Karpas-422 (cell line): ENCODE data around the gene MAPK4. TPM values are rescaled to one million over a fixed set of nuclear protein-coding genes. Genes with fewer than 3 reads are reported as not detected.

Experiments used
- DNase-seq: peaks from one replicate; pipeline ENCODE4 v3.0.0-alpha.2; 2015
- H2AFZ ChIP-seq: fragments of 200-600 bp; sonication (generic); 2 replicates; pipeline ENCODE4 v1.6.1; 2014; ENCODE audit warnings: antibody characterized with exemption, low read length, mixed read lengths
- H3K27ac ChIP-seq: fragments of 200-600 bp; sonication (generic); 2 replicates; pipeline ENCODE4 v1.5.1; 2014; ENCODE audit warnings: mild to moderate bottlenecking, low read length, moderate library complexity
- H3K27me3 ChIP-seq: fragments of 200-600 bp; sonication (generic); 2 replicates; pipeline ENCODE4 v1.6.1; 2014; ENCODE audit warnings: low read length, mixed read lengths
- H3K36me3 ChIP-seq: fragments of 200-600 bp; sonication (generic); 2 replicates; pipeline ENCODE4 v1.6.1; 2014; ENCODE audit warnings: low read length, mixed read lengths; ENCODE audit not compliant: insufficient read depth
- H3K4me1 ChIP-seq: fragments of 200-600 bp; sonication (generic); 2 replicates; pipeline ENCODE4 v1.6.1; 2014; ENCODE audit warnings: mild to moderate bottlenecking, low read length, mixed read lengths
- H3K4me2 ChIP-seq: fragments of 200-600 bp; sonication (generic); 2 replicates; pipeline ENCODE4 v1.6.1; 2014; ENCODE audit warnings: low read length, low read depth, mild to moderate bottlenecking; ENCODE audit not compliant: poor library complexity, severe bottlenecking
- H3K4me3 ChIP-seq: fragments of 200-600 bp; sonication (generic); 2 replicates; pipeline ENCODE4 v1.5.1; 2014; ENCODE audit warnings: mild to moderate bottlenecking, antibody characterized with exemption, low read length, mixed read lengths
- H3K79me2 ChIP-seq: fragments of 200-600 bp; sonication (generic); 2 replicates; pipeline ENCODE4 v1.6.1; 2014; ENCODE audit warnings: mild to moderate bottlenecking, low read length, mixed read lengths
- H3K9ac ChIP-seq: fragments of 200-600 bp; sonication (generic); 2 replicates; pipeline ENCODE4 v1.6.0; 2014; ENCODE audit warnings: low read length
- H3K9me2 ChIP-seq: fragments of 200-600 bp; sonication (generic), shearing (Covaris generic); replicated peaks from 2 replicates; pipeline ENCODE4 v1.6.0; 2014; ENCODE audit warnings: mild to moderate bottlenecking, low read length, moderate library complexity; ENCODE audit not compliant: insufficient read depth
- H3K9me3 ChIP-seq: fragments of 300-700, 200-600 bp; sonication (generic); 2 replicates; pipeline ENCODE4 v1.6.1; 2014; ENCODE audit warnings: low read length, mixed read lengths
- H4K20me1 ChIP-seq: fragments of 200-600 bp; sonication (generic); 2 replicates; pipeline ENCODE4 v1.6.1; 2014; ENCODE audit warnings: mild to moderate bottlenecking, antibody characterized with exemption, low read length, low read depth; ENCODE audit not compliant: insufficient read depth
- total RNA-seq: library from RNA; depleted of rRNA; stranded (reverse); fragments of >200 nt; shearing (Covaris generic); gene quantifications from 2 replicates; pipeline ENCODE4 v1.2.3, GENCODE V29; 2014; ENCODE audit warnings: low replicate concordance

MAPK4 gene
- total RNA-seq, 1 experiment from 2014 or later: not detected

DNA sequence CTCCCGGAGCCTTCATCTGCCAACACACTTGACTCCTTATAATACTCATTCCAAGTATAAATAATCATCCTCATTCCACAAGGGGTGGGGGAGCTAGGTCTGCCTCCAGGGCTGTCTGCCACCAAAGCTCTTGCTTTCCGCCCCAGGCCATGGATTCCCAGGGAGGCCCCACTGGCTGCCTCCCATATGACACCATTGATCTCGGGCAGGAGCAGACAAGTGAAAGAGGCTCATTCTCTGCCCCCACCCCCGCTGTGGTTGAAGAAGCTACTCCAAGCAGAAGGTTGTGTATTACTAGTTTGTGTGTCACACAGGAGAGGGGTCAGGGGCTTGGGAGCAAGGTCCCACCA is 160.4 kb downstream of the MAPK4 start:
- Histone ChIP-seq H3K4me3 (no peak overlapping the region), H3K4me2 (no peak overlapping the region)

GRCh38 chr18:50721006-50721405 is 161.1 kb downstream of the MAPK4 start:
- H3K79me2 ChIP-seq: no peaks in the 10 kb centered on the region
- no peak overlapping the region for H3K4me2 ChIP-seq
- no peaks in the 10 kb centered on the region for H3K9me2 ChIP-seq
- no peaks in the 10 kb centered on the region for H3K36me3 ChIP-seq
- no peaks in the 10 kb centered on the region for H3K9me3 ChIP-seq
- no peak overlapping the region for H3K4me3 ChIP-seq
- no peaks in the 10 kb centered on the region for H4K20me1 ChIP-seq
- H3K9ac ChIP-seq: no peak overlapping the region
- H3K4me1 ChIP-seq: no peaks in the 10 kb centered on the region
- H2AFZ ChIP-seq: no peak overlapping the region
- H3K27me3 ChIP-seq: no peaks in the 10 kb centered on the region
- no peak for DNase-seq
- H3K27ac ChIP-seq: no peak overlapping the region

More for the DNA sequence above, 160.4 kb downstream of the MAPK4 start:
- H3K36me3 ChIP-seq: no peaks in the 10 kb centered on the region
- H3K27ac ChIP-seq: no peak overlapping the region
- no peaks in the 10 kb centered on the region for H3K4me1 ChIP-seq
- DNase-seq: no peak
- H3K27me3 ChIP-seq: no peaks in the 10 kb centered on the region
- no peak overlapping the region for H3K9ac ChIP-seq
- no peaks in the 10 kb centered on the region for H4K20me1 ChIP-seq
- H3K79me2 ChIP-seq: no peaks in the 10 kb centered on the region
- H3K9me2 ChIP-seq: no peaks in the 10 kb centered on the region
- H3K9me3 ChIP-seq: no peaks in the 10 kb centered on the region
- no peak overlapping the region for H2AFZ ChIP-seq

GRCh38 chr18:50721451-50722120 is 161.7 kb downstream of the MAPK4 start:
- H2AFZ ChIP-seq: no peak overlapping the region
- no peaks in the 10 kb centered on the region for H3K4me1 ChIP-seq
- no peak for DNase-seq
- H3K9me3 ChIP-seq: no peaks in the 10 kb centered on the region
- H3K27ac ChIP-seq: no peak overlapping the region
- no peaks in the 10 kb centered on the region for H4K20me1 ChIP-seq
- no peaks in the 10 kb centered on the region for H3K36me3 ChIP-seq
- H3K4me3 ChIP-seq: no peak overlapping the region
- no peaks in the 10 kb centered on the region for H3K79me2 ChIP-seq
- H3K4me2 ChIP-seq: no peak overlapping the region
- no peaks in the 10 kb centered on the region for H3K27me3 ChIP-seq
- H3K9ac ChIP-seq: no peak overlapping the region
- no peaks in the 10 kb centered on the region for H3K9me2 ChIP-seq

DNA sequence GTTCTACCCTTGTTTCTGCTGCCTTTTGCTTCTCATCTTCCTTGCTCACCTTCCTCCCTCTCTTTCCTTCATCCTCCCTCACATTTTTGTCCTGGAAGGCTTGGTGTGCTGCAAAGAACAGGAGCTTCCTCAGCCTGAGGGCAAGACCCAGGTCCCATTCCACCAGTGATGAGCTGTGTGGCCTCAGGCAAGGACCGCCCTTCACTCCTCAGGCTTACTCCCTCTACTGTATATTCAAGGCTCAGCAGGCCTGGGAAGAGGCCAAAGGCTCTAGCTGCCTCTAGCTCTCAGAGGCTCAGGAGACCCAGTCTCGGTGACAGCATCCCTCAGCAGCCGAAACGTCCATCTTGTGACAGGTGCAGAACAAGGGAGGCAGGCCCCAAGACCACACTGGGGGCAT is 162.4 kb downstream of the MAPK4 start:
- H3K27me3 ChIP-seq: no peaks in the 10 kb centered on the region
- no peak overlapping the region for H3K27ac ChIP-seq
- no peak overlapping the region for H3K4me2 ChIP-seq
- peak; percentile 49 for DNase-seq
- no peaks in the 10 kb centered on the region for H3K36me3 ChIP-seq
- no peaks in the 10 kb centered on the region for H3K9me2 ChIP-seq
- no peaks in the 10 kb centered on the region for H3K79me2 ChIP-seq
- H3K9ac ChIP-seq: no peak overlapping the region
- no peaks in the 10 kb centered on the region for H3K9me3 ChIP-seq
- H4K20me1 ChIP-seq: no peaks in the 10 kb centered on the region
- no peak overlapping the region for H2AFZ ChIP-seq
- no peak overlapping the region for H3K4me3 ChIP-seq
- H3K4me1 ChIP-seq: no peaks in the 10 kb centered on the region

GRCh38 chr18:50724751-50725151 is 164.9 kb downstream of the MAPK4 start:
- Histone ChIP-seq H3K79me2 (no peaks in the 10 kb centered on the region), H3K9ac (no peak overlapping the region), H3K4me2 (no peak overlapping the region), H2AFZ (no peak overlapping the region), H3K9me3 (no peaks in the 10 kb centered on the region), H3K9me2 (no peaks in the 10 kb centered on the region), H3K36me3 (no peaks in the 10 kb centered on the region), H4K20me1 (no peaks in the 10 kb centered on the region), H3K27me3 (no peaks in the 10 kb centered on the region), H3K4me3 (no peak overlapping the region), H3K27ac (no peak overlapping the region), H3K4me1 (no peaks in the 10 kb centered on the region)
- no peak for DNase-seq

DNA sequence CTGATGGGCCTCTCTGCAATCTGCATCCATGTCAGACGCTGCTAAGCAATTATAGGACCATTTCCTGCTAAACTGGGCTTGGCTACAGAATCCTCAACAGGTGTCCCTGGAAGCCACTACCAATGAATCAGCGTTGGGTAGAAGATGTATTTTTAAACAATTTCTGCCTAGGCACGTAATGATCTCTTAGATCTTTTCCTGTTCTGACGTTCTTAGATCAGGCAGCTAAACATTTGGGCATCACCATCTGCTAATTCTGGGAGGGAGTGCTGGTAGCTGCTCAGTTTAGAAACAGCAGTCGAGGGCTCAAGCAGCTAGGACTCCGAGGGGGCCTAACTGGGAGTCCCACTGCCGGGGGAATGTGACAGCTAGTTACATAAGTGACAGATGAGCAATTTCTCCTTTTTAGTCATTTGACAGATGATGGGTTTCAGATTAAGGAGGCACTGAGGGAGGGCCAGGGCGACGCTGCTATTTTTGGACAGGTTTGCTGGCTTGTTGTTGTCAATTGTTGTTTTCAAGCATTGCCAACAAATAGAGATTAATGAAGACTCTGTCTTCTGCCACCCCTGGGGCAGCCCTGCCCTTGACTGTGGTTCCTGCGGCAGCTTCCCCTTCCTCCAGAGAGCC is 167.2 kb downstream of the MAPK4 start:
- no peaks in the 10 kb centered on the region for H3K9me2 ChIP-seq
- no peaks in the 10 kb centered on the region for H3K4me1 ChIP-seq
- H3K9me3 ChIP-seq: no peaks in the 10 kb centered on the region
- no peaks in the 10 kb centered on the region for H3K27me3 ChIP-seq
- no peaks in the 10 kb centered on the region for H4K20me1 ChIP-seq
- H3K79me2 ChIP-seq: no peaks in the 10 kb centered on the region
- no peak overlapping the region for H3K4me2 ChIP-seq
- no peak for DNase-seq
- H2AFZ ChIP-seq: no peak overlapping the region
- no peak overlapping the region for H3K9ac ChIP-seq
- no peak overlapping the region for H3K4me3 ChIP-seq
- H3K27ac ChIP-seq: no peak overlapping the region
- no peaks in the 10 kb centered on the region for H3K36me3 ChIP-seq

DNA sequence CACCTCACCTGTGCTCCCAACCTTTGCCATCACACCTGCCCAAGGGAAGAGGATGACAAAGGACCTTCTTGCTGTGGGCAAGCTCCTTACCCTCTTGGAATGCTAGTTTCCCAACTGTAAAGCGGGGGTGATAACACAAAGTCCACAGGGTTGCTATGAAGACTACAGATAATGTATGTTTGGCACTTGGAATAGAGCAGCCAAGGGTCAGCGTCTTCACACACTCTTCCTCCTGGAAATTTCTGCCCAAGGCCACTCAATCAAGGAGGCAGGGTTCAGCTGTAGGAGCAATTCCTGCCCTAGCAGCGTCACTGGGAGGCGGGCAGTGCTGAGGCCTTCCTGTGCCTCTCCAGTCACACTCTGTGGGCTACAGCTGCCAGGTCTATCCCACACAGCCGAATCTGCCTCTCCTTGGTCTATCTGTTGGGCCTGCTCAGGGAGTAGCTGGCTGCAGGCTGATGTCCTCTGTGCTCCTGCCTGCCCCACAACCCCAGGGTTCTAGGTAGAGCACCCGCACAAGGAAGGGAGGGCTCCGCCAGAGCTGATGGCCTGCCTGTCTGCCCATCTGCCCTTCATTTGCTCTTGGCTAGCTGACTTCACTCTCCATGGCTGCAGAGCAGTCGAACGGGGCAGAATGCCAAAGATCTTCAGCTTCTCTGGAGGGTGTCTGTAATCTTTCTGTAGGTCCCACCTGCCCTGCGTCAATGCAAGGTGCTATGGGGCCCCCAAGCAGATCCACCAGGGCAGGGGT is 168.0 kb downstream of the MAPK4 start:
- Histone ChIP-seq H3K27me3 (no peaks in the 10 kb centered on the region), H3K4me2 (no peak overlapping the region), H3K4me3 (no peak overlapping the region), H3K4me1 (no peaks in the 10 kb centered on the region), H3K9me2 (no peaks in the 10 kb centered on the region), H3K79me2 (no peaks in the 10 kb centered on the region), H2AFZ (no peak overlapping the region), H4K20me1 (no peaks in the 10 kb centered on the region), H3K27ac (no peak overlapping the region), H3K9me3 (no peaks in the 10 kb centered on the region), H3K36me3 (no peaks in the 10 kb centered on the region), H3K9ac (no peak overlapping the region)
- DNase-seq: no peak

DNA sequence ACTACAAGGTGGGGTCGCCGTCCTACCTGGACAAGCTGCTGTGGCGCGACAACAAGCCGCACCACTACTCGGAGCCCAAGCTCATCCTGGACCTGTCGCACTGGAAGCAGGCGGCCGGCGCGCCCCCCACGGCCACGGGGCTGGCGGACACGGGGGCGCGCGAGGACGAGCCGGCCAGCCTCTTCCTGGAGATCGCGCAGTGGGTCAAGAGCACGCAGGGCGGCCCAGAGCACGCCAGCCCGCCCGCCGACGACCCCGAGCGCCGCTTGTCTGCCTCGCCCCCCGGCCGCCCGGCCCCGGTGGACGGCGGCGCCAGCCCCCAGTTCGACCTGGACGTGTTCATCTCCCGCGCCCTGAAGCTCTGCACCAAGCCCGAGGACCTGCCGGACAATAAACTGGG is 169.5 kb downstream of the MAPK4 start:
- no peak overlapping the region for H3K4me3 ChIP-seq
- H3K36me3 ChIP-seq: no peaks in the 10 kb centered on the region
- no peaks in the 10 kb centered on the region for H3K9me2 ChIP-seq
- H2AFZ ChIP-seq: no peak overlapping the region
- H3K9ac ChIP-seq: no peak overlapping the region
- no peaks in the 10 kb centered on the region for H3K79me2 ChIP-seq
- no peak overlapping the region for H3K4me2 ChIP-seq
- no peak overlapping the region for H3K27ac ChIP-seq
- H3K9me3 ChIP-seq: no peaks in the 10 kb centered on the region
- H3K27me3 ChIP-seq: no peaks in the 10 kb centered on the region
- no peaks in the 10 kb centered on the region for H4K20me1 ChIP-seq
- H3K4me1 ChIP-seq: no peaks in the 10 kb centered on the region
- DNase-seq: no peak
